GM12878 (cell line): ENCODE results near the gene PTPRJ. TPM values are rescaled to one million over a fixed set of nuclear protein-coding genes. Genes with fewer than 3 reads are reported as not detected.

Experiments used
- ATAC-seq: fragments of 200-7000 bp; cut with Tn5 transposase; 3 replicates; pipeline ENCODE4 v1.9.1; 2020; ENCODE audit warnings: mild to moderate bottlenecking, moderate library complexity
- BruUV-seq: library from RNA; stranded (reverse); fragments of 400-500 nt; replicated peaks from 2 replicates; lab custom pipeline; 2021; lab: Mats Ljungman, UMichigan
- CTCF ChIA-PET: fragments of 300-600 bp; sonication (Branson Sonifier 250); formaldehyde crosslinking; extraction: SDS; loops from one replicate; lab custom pipeline; 2021; ENCODE audit warnings: inconsistent platforms; lab: Yijun Ruan, JAX
- POLR2A ChIA-PET: fragments of 350-600 bp; formaldehyde crosslinking; extraction: SDS; loops from one replicate; lab custom pipeline; 2021; ENCODE audit warnings: inconsistent platforms; lab: Charles Lee
- RAD21 ChIA-PET: fragments of 300-600 bp; sonication (Branson Sonifier 250); formaldehyde crosslinking; loops from one replicate; lab custom pipeline; 2023; ENCODE audit warnings: antibody characterized with exemption; ENCODE audit not compliant: unreplicated experiment; lab: Charles Lee
- SMC1A ChIA-PET: fragments of 300-600 bp; sonication (Branson Sonifier 250); formaldehyde crosslinking; loops from one replicate; lab custom pipeline; 2023; ENCODE audit not compliant: unreplicated experiment, uncharacterized antibody; lab: Charles Lee
- DNase-seq: peaks from one replicate; pipeline ENCODE4 v3.0.0-alpha.2; 2011; ENCODE audit warnings: low read depth, low spot score
- FAIRE-seq: peaks from 3 replicates; lab custom pipeline; 2011; peaks lifted over from hg19 to GRCh38; lab: Jason Lieb, UNC
- H2AFZ ChIP-seq: 2 replicates; pipeline ENCODE4 v1.6.0; 2011; ENCODE audit warnings: low read depth, low read length, control low read depth; ENCODE audit not compliant: control insufficient read depth
- H3K27ac ChIP-seq: 2 replicates; pipeline ENCODE4 v1.5.1; 2011; ENCODE audit warnings: control low read depth; ENCODE audit not compliant: control insufficient read depth, insufficient read depth
- H3K27me3 ChIP-seq, 2 experiments: replicated peaks in 1 of 2; 2 replicates each; pipeline versions ENCODE4 v1.6.0 to v1.6.1; 2011; ENCODE audit warnings: low read length in 1 of 2; ENCODE audit not compliant: control insufficient read depth in 2 of 2, insufficient read depth in 2 of 2
- H3K36me3 ChIP-seq, 2 experiments: 2 replicates each; pipeline ENCODE4 v1.5.1; 2011; ENCODE audit warnings: low read length in 1 of 2; ENCODE audit not compliant: control insufficient read depth in 2 of 2, insufficient read depth in 2 of 2
- H3K4me1 ChIP-seq: 2 replicates; pipeline ENCODE4 v1.6.1; 2011; ENCODE audit warnings: mild to moderate bottlenecking, low read length, moderate library complexity, mixed read lengths; ENCODE audit not compliant: control insufficient read depth, insufficient read depth
- H3K4me2 ChIP-seq: 2 replicates; pipeline ENCODE4 v1.6.0; 2011; ENCODE audit warnings: control low read depth; ENCODE audit not compliant: control insufficient read depth, insufficient read depth
- H3K4me3 ChIP-seq: fragments of 200-600 bp; sonication (generic); 2 replicates; pipeline ENCODE4 v1.5.1; 2016
- H3K79me2 ChIP-seq: 2 replicates; pipeline ENCODE4 v1.6.0; 2011; ENCODE audit warnings: low read length; ENCODE audit not compliant: control insufficient read depth, insufficient read depth
- H3K9ac ChIP-seq: 2 replicates; pipeline ENCODE4 v1.8.0; 2011; ENCODE audit warnings: low read length, control low read depth, mixed read lengths; ENCODE audit not compliant: control insufficient read depth, insufficient read depth
- H3K9me3 ChIP-seq: replicated peaks from 3 replicates; pipeline ENCODE4 v1.5.1; 2011; ENCODE audit warnings: mild to moderate bottlenecking, low read length; ENCODE audit not compliant: control insufficient read depth, insufficient read depth
- H4K20me1 ChIP-seq: 2 replicates; pipeline ENCODE4 v1.6.0; 2011; ENCODE audit not compliant: control insufficient read depth, insufficient read depth
- CHD4 ChIP-seq: fragments of 200-600 bp; sonication (generic); IDR thresholded peaks from 2 replicates; pipeline ENCODE4 v1.6.1; 2016; ENCODE audit warnings: mild to moderate bottlenecking
- CREM ChIP-seq: IDR thresholded peaks from 2 replicates; pipeline ENCODE4 v1.6.1; 2014; ENCODE audit warnings: antibody characterized with exemption, low read depth
- EP300 ChIP-seq, 2 experiments: fragments of 150-350 bp in 1 of 2; IDR thresholded peaks; 2 replicates each; pipeline ENCODE4 v1.6.1; 2011 to 2012; ENCODE audit warnings: low read depth in 2 of 2, low read length in 2 of 2, borderline replicate concordance in 1 of 2, improper control_type of control experiment in 1 of 2, inconsistent platforms in 1 of 2; ENCODE audit not compliant: control insufficient read depth in 1 of 2
- IRF3 ChIP-seq: fragments of 450-650 bp; IDR thresholded peaks from 2 replicates; pipeline ENCODE4 v1.6.1; 2014; ENCODE audit warnings: mild to moderate bottlenecking
- MEF2B ChIP-seq: fragments of 450-650 bp; IDR thresholded peaks from 2 replicates; pipeline ENCODE4 v1.6.1; 2018; ENCODE audit warnings: mild to moderate bottlenecking, moderate library complexity; ENCODE audit not compliant: partially characterized antibody, poor library complexity, severe bottlenecking
- NFYB ChIP-seq: IDR thresholded peaks from 2 replicates; pipeline ENCODE4 v1.6.1; 2011; ENCODE audit warnings: low read depth, mild to moderate bottlenecking, low read length, improper control_type of control experiment, moderate library complexity; ENCODE audit not compliant: insufficient read depth
- NR2C1 ChIP-seq: fragments of 450-650 bp; IDR thresholded peaks from 2 replicates; pipeline ENCODE4 v1.6.1; 2017; ENCODE audit warnings: antibody characterized with exemption, mild to moderate bottlenecking, moderate library complexity
- PAX5 ChIP-seq: IDR thresholded peaks from 2 replicates; pipeline ENCODE4 v1.6.1; 2011; ENCODE audit warnings: low read depth, low read length, borderline replicate concordance
- RUNX3 ChIP-seq: IDR thresholded peaks from 2 replicates; pipeline ENCODE4 v1.6.1; 2012; ENCODE audit warnings: low read length, inconsistent platforms
- ZNF207 ChIP-seq: fragments of 450-650 bp; IDR thresholded peaks from 2 replicates; pipeline ENCODE4 v1.6.1; 2014; ENCODE audit warnings: antibody characterized with exemption, mild to moderate bottlenecking, borderline replicate concordance
- WGBS: methylation state at CpG from one replicate; pipeline ENCODE4 v1.1.6; 2016; ENCODE audit warnings: low lambda C conversion rate; ENCODE audit not compliant: insufficient replicate concordance, insufficient coverage; ENCODE audit errors: missing lambda C conversion rate; 5-methylcytosine and 5-hydroxymethylcytosine counted together
- in situ Hi-C: fragments of 300-500 bp; cut with MboI; formaldehyde crosslinking; loops from 9 replicates; pipeline ENCODE4 v1.14.3; 2018; ENCODE audit warnings: mixed read lengths
- intact Hi-C: fragments of 100-400 bp; cut with micrococcal nuclease; formaldehyde crosslinking; loops from one replicate; pipeline ENCODE4 v1.14.2; 2022; ENCODE audit not compliant: unreplicated experiment
- polyA plus RNA-seq, 11 experiments: library from polyadenylated mRNA; depleted of rRNA in 4 of 11; unstranded in 6 of 11; stranded (reverse) in 5 of 11; fragments of >200 nt; fragmentation: Nextera tagmentation in 4 of 11; fragmentation: Illumina TruSeq in 1 of 11; extraction: Ambion mirVana in 4 of 11; extraction: Trizol in 1 of 11; gene quantifications; 1 replicate in 1 of 11; 2 replicates in 10 of 11; pipeline versions ENCODE4 v1.2.1 to v1.2.3, GENCODE V29; 2011 to 2016; ENCODE audit warnings: inconsistent platforms in 2 of 11, missing spikeins in 2 of 11, low read depth in 1 of 11
- total RNA-seq, 4 experiments: library from RNA; depleted of rRNA in 3 of 4; stranded (reverse); fragments of >200 nt in 3 of 4; fragmentation: Illumina TruSeq in 1 of 4; extraction: Trizol in 1 of 4; gene quantifications; 2 replicates each; pipeline versions ENCODE4 v1.2.1 to v1.2.3, GENCODE V29; 2013 to 2021
- TF ChIP-seq, protein P1 (sequence below): IDR thresholded peaks from 2 replicates; pipeline ENCODE4 v1.6.1; 2012; ENCODE audit warnings: low read length, inconsistent platforms
- TF ChIP-seq, protein P2 (sequence below): IDR thresholded peaks from 2 replicates; pipeline ENCODE4 v1.6.1; 2012; ENCODE audit warnings: mild to moderate bottlenecking, low read depth, low read length
- TF ChIP-seq, protein P3 (sequence below): fragments of 150-350 bp; IDR thresholded peaks from 2 replicates; pipeline ENCODE4 v1.6.1; 2016; ENCODE audit warnings: low read depth, low read length
- TF ChIP-seq, protein P4 (sequence below): IDR thresholded peaks from 2 replicates; pipeline ENCODE4 v1.6.1; 2012; ENCODE audit warnings: low read depth, low read length, improper control_type of control experiment

PTPRJ gene
- total and polyA plus RNA-seq, 10 of the 15 experiments (the other 5 are each of a cell fraction or from before 2014, with no cell fraction given), result 0.22 to 22.4 (median 7.4) TPM

DNA sequence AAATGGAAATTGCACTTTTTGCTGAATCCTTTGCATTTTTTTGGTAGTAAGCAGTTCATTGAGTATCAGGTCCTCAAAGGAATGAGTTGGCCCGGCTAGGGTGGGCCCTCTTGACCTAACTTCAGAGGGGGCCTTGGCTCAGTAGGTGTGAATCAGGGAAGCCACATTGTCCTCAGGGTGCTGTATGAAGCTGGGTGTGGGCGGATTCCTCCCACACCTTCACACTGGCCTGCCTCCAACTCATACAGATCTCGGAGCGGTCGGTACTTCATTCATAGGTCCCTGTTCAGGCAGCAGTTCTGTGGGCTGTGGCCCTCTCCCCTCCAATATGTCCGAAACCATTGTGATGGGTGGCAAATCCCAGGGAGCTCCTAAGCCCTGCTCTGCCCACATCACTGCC is 188.9 kb downstream of the PTPRJ start:
- 32% methylated on average over 6 of the region's 6 CpGs for WGBS
- SMC1A ChIA-PET, result no interaction called here
- Histone ChIP-seq H3K9me3 (no peaks in the 10 kb centered on the region), H3K4me1 (peaks cover 4% of the 10 kb centered on the region; the same call in 1 of the 2 replicates), H4K20me1 (no peaks in the 10 kb centered on the region; the same call in 1 of the 2 replicates), H3K27me3 (no peaks in the 10 kb centered on the region), H3K27ac (no peak overlapping the region), H2AFZ (no peak overlapping the region), H3K9ac (no peak overlapping the region), H3K4me2 (no peak overlapping the region), H3K4me3 (no peak overlapping the region), H3K79me2 (no peaks in the 10 kb centered on the region), H3K36me3 (peaks cover 0 to under 1% of the 10 kb centered on the region in 2 experiments; a peak in 1 of 4 replicates)
- in situ Hi-C loops, result no loop called here
- CTCF ChIA-PET, result interaction anchor here (0.5 to 2.2 kb wide), 2 partner anchors 235 to 1217 kb away, joined by 4 to 6 read pairs; no protein-coding TSS in a partner anchor
- intact Hi-C loops, result no loop called here
- FAIRE-seq, result no peak
- no peak for DNase-seq
- POLR2A ChIA-PET, result no interaction called here
- BruUV-seq, result no TSS peak
- ATAC-seq, result no peak
- RAD21 ChIA-PET, result no interaction called here
- TF ChIP-seq NR2C1 (no peak), CHD4 (no peak), CREM (no peak), IRF3 (no peak), EP300 (IDR thresholded peaks at IDR 0.05; ENCODE audit: borderline replicate concordance in 1 of 2, control insufficient read depth in 1 of 2, low read depth in 2 of 2, low read length in 2 of 2) (no peak), ZNF207 (no peak), PAX5 (no peak), RUNX3 (no peak), NFYB (no peak), MEF2B (no peak)
- TF ChIP-seq, protein P1, sequence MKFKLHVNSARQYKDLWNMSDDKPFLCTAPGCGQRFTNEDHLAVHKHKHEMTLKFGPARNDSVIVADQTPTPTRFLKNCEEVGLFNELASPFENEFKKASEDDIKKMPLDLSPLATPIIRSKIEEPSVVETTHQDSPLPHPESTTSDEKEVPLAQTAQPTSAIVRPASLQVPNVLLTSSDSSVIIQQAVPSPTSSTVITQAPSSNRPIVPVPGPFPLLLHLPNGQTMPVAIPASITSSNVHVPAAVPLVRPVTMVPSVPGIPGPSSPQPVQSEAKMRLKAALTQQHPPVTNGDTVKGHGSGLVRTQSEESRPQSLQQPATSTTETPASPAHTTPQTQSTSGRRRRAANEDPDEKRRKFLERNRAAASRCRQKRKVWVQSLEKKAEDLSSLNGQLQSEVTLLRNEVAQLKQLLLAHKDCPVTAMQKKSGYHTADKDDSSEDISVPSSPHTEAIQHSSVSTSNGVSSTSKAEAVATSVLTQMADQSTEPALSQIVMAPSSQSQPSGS, result no peak
- TF ChIP-seq, protein P2, sequence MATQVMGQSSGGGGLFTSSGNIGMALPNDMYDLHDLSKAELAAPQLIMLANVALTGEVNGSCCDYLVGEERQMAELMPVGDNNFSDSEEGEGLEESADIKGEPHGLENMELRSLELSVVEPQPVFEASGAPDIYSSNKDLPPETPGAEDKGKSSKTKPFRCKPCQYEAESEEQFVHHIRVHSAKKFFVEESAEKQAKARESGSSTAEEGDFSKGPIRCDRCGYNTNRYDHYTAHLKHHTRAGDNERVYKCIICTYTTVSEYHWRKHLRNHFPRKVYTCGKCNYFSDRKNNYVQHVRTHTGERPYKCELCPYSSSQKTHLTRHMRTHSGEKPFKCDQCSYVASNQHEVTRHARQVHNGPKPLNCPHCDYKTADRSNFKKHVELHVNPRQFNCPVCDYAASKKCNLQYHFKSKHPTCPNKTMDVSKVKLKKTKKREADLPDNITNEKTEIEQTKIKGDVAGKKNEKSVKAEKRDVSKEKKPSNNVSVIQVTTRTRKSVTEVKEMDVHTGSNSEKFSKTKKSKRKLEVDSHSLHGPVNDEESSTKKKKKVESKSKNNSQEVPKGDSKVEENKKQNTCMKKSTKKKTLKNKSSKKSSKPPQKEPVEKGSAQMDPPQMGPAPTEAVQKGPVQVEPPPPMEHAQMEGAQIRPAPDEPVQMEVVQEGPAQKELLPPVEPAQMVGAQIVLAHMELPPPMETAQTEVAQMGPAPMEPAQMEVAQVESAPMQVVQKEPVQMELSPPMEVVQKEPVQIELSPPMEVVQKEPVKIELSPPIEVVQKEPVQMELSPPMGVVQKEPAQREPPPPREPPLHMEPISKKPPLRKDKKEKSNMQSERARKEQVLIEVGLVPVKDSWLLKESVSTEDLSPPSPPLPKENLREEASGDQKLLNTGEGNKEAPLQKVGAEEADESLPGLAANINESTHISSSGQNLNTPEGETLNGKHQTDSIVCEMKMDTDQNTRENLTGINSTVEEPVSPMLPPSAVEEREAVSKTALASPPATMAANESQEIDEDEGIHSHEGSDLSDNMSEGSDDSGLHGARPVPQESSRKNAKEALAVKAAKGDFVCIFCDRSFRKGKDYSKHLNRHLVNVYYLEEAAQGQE, result no peak
- TF ChIP-seq, protein P3, sequence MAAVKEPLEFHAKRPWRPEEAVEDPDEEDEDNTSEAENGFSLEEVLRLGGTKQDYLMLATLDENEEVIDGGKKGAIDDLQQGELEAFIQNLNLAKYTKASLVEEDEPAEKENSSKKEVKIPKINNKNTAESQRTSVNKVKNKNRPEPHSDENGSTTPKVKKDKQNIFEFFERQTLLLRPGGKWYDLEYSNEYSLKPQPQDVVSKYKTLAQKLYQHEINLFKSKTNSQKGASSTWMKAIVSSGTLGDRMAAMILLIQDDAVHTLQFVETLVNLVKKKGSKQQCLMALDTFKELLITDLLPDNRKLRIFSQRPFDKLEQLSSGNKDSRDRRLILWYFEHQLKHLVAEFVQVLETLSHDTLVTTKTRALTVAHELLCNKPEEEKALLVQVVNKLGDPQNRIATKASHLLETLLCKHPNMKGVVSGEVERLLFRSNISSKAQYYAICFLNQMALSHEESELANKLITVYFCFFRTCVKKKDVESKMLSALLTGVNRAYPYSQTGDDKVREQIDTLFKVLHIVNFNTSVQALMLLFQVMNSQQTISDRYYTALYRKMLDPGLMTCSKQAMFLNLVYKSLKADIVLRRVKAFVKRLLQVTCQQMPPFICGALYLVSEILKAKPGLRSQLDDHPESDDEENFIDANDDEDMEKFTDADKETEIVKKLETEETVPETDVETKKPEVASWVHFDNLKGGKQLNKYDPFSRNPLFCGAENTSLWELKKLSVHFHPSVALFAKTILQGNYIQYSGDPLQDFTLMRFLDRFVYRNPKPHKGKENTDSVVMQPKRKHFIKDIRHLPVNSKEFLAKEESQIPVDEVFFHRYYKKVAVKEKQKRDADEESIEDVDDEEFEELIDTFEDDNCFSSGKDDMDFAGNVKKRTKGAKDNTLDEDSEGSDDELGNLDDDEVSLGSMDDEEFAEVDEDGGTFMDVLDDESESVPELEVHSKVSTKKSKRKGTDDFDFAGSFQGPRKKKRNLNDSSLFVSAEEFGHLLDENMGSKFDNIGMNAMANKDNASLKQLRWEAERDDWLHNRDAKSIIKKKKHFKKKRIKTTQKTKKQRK, result no peak
- TF ChIP-seq, protein P4, sequence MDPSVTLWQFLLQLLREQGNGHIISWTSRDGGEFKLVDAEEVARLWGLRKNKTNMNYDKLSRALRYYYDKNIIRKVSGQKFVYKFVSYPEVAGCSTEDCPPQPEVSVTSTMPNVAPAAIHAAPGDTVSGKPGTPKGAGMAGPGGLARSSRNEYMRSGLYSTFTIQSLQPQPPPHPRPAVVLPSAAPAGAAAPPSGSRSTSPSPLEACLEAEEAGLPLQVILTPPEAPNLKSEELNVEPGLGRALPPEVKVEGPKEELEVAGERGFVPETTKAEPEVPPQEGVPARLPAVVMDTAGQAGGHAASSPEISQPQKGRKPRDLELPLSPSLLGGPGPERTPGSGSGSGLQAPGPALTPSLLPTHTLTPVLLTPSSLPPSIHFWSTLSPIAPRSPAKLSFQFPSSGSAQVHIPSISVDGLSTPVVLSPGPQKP, result no peak
